Stimulated activated CD8-positive, alpha-beta memory T cell treated with anti-CD3 and anti-CD28 coated beads, Interleukin-12 subunit alpha, Interleukin-12 subunit beta, amount 100 ng/mL, for 1 hour (primary cell): ENCODE data around the gene FADS2.

ENCODE experiments used
- DNase-seq: peaks from one replicate; pipeline ENCODE4 v3.0.0-alpha.2; 2020; ENCODE audit warnings: low read depth

The FADS2 gene

DNA sequence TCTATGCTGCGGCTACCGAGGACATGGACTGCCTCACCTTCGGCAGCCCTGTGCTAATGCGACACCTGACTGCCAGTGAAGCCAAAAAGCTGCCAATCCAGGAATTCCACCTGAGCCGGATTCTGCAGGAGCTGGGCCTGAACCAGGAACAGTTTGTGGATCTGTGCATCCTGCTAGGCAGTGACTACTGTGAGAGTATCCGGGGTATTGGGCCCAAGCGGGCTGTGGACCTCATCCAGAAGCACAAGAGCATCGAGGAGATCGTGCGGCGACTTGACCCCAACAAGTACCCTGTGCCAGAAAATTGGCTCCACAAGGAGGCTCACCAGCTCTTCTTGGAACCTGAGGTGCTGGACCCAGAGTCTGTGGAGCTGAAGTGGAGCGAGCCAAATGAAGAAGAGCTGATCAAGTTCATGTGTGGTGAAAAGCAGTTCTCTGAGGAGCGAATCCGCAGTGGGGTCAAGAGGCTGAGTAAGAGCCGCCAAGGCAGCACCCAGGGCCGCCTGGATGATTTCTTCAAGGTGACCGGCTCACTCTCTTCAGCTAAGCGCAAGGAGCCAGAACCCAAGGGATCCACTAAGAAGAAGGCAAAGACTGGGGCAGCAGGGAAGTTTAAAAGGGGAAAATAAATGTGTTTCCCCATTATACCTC lies 32.1 kb upstream of the FADS2 start:
- no peak for DNase-seq

DNA sequence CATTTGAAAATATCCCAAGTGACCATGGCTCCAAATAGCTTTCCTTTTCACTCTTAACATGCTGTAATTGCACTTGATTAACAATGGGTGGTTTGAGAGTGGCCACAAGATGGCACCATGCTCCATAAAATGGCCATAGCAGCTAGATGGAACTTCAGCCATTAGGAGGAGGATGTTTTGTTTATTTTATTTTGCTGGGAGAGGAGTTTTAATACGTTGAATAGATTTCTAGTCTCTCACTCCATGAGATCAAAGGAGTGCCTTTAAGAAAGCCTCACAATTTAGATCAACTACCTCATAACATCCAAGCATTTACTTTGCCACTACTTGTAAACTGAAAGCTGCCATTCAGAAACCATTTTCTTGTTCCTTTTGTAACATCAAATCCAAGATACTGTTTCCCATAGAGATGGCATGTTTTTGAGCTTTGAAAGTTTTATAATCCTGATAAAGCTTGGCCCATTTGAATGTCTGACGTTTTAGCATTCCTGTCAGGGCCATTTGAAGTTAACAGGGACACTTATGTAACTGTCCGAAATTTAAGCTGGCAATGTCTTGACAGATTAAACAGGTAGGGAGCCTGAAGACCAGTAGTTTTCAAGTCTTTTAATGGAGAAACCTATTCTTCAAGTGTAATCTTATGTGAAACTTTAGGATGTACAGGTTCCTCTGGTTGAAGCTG lies 30.7 kb upstream of the FADS2 start:
- peak; percentile 51 for DNase-seq

DNA sequence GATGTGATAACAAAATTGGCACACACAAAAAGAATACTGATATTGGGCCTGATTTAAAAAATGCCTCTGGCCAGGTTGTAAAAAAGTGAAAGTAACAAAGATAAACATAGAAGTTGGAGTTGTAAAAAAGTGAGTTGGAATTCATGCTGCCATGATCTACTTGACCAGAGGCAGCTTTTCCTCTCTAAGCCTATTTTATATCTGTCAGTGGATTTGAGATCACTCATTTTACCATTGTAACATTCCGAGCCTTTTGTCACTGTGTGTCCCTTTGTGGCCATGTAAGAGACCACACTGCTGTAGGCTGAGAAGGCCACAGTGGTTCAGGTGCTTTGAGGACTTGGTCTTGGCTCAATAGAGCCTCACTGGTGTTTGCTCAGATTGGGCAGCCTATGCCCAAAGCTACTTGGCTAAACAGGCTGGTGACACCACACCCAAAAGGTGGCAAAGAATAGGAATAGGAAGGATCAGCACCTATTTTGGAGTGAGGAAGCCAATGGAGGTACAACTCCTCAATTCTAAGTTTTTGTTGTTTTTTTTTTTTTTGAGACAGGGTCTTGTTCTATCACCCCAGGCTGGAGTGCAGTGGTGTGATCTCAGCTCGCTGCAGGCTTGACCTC lies 28.3 kb upstream of the FADS2 start:
- no peak for DNase-seq

DNA sequence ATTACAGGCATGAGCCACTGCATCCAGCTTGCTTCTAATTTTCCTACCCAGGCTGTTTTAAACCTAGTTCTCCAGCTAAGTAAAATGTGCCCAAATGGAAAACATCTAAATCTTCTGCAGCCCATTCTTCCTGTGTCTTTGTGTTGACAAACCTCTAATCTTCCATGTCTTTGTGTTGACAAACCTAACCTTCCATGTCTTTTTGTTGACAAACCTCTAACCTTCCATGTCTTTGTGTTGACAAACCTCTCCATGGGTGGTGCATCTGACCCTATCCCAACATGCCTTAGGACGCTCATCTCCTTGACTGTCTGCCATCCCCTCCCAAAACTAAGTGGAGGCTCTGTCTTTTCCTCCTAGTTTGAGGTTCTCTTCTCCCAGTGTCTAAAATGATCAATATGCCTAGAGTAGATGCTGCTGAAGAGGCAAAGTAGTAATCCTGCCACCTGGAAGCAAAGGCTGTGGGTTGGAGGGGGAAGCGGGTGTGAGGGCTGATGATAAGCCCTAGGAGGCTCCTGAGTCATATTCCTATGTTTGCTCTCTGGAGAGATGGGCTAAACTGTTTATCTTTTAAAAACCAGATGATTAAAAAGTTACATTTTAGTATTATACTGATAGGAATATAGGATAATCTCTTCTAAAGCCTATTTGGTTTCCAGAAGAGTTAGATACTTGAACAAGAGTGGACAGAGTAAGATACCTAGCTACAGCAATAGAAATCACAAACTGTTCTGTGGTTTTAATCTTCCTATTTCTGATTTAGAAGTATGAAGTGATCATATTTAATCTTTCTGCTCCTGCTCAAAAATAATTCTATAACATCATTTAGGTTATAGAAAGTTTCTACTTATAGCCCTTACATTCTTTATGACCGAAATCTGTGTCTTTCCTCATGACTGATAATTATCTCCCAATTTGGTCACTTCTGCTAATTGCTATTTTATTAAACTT lies 27.5 kb upstream of the FADS2 start:
- DNase-seq, result no peak

DNA sequence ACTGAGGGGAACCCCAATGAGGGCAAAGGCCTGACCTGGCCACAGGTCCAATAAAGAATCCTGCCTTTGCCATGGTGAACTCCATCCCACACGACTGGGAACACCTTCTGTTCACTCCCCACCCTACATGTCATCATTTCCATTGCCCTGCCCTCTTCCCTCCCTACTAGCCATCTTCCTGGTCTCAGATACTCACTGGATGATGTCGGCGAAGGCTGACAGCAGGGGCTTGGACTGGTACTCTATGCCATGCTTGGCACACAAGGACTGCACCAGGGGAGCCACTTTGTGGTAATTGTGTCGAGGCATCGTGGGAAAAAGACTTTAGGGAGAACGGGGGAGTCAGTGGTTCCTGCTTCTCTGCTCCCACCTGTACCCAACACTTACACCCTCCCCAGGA lies 25.5 kb upstream of the FADS2 start:
- no peak for DNase-seq

DNA sequence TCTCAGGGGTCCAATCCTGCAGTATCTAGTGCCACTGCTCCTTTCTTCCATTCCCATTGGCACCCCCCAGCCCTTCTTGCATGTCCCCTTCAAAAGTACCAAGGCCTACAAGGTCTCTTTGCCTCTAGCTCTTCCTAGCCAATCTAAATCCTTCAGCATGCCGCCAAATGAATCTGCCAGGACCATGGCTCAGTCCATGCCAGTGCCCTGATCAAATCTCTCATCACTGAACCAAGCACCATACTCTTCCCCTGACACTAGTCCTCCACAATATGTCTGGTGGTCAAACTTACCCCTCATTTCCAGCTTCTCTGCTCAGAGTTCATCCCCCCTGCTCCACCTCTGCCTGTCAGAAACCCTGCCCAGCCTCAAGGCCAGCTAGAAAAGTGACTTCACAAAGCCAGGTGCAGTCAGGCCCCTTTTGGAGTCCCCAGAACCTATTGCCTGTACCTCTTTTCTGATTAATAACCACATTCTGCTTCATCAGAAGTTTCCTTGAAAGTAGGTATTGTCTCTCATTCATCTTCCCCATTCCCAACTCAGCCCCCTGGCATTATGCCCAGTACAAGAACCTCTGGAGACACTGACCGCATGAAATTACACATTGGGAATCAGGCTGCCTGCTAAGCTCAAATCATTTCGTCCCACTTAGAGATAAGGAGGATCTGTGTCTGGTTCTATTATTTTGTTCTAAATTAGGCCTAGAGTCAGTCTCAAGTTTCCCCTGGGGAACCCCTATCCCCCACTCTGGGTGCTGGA lies 24.0 kb upstream of the FADS2 start:
- no peak for DNase-seq

DNA sequence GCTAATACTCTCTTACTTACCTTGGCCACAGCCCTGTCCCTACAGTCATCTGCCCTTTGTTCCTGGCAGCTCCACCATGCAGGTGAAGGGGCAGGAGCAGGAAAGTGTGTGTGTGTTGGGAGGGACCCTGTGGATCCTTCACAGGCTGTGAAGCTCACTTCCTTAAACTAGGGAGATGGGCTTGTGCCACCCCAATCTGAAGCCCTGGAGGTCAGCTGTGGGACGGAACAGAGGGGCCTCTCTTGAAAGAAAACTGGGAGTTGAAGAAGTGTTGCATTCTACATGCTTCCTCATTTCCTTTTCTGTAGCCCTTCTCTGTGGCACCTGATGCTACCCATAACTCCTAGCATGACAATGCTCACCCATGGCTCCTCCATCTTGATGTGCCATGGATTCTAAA lies 23.0 kb upstream of the FADS2 start:
- DNase-seq, result no peak

DNA sequence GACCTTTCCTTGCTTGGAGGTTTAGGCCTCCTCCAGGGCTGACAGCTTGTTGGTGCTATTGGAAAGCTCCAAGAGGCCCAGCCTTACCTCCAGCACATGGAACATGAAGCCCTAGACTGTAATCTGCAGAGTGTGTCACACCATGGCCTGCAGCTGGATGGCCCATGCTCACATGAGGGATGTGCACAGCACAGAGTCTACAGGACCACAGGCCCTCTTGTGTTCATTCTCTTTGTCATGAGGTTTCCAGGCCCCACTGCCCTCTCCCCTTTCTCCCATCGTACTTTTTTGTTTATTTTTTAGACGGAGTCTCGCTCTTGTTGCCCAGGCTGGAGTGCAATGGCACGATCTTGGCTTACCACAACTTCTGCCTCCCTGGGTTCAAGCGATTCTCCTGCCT lies 21.3 kb upstream of the FADS2 start:
- no peak for DNase-seq

DNA sequence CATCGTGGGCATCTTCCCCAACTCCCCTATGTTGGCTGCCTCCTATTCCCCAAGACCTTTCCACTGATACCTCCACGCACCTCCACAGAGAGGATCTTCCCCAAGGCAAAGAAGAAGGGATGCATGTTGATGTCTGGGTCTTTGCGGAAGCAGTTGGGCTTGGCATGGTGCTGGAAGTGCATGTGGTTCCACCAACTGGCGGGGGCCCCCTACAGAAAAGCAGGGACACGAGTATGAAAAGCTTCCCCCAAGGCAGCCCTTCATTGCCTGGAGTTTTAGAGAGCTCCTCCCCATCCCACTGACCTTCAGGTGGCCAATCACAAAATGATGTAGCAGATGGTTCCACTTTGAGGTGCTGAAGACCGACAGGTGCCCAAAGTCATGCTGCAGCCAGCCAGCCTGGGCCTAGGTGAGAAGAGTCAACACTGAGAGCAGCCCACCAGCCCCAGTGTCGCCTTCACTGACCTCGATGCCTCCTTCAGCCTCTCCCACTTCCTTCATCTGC lies 17.4 kb upstream of the FADS2 start:
- DNase-seq, result no peak

DNA sequence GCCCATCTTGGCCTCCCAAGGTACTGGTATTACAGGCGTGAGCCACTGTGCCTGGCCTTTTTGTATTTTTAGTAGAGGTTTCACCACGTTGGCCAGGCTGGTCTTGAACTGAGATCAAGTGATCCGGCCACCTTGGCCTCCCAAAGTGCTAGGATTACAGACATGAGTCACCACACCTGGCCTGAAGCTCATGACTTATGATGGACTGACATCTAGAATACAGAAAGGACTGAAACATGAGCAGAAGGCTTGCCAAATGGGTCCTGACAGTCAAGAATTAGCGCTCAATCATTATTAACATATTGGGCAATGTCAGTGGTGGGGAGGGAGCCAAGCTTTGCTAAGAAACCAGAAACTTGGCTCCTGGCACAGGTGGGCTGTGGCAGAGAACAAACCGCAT lies 16.3 kb upstream of the FADS2 start:
- DNase-seq, result no peak

DNA sequence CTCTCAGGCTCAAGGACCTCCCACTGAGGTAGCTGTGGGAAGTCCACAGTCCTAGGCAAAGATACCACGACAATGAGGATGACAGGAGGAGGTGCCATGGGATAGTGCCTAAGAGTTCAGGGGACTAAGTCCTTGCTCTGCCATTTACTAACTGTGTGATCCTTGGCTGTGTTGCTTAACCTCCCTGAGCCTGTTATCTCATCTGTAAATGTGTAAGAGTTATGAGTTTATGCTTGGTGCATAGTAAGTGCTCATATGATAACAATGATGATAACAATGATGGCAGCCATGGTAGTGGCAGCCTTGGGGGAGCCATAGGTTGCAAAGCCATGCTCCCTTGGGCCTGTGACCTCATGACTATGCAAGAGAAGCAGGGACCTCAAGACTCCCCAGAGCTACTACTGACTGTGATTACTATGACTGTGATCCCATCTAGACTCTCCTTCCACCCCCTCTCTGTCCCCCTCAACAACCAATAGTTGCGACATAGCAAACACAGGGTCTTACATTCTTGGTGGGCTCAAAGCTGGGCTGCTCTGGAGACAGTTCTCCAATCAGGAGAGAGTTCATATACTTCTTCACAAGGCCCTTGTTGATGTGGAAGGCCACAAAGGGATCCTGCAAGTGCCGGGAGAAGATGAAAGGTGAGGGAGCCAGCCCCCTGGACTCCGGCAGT lies 15.2 kb upstream of the FADS2 start:
- DNase-seq, result no peak

DNA sequence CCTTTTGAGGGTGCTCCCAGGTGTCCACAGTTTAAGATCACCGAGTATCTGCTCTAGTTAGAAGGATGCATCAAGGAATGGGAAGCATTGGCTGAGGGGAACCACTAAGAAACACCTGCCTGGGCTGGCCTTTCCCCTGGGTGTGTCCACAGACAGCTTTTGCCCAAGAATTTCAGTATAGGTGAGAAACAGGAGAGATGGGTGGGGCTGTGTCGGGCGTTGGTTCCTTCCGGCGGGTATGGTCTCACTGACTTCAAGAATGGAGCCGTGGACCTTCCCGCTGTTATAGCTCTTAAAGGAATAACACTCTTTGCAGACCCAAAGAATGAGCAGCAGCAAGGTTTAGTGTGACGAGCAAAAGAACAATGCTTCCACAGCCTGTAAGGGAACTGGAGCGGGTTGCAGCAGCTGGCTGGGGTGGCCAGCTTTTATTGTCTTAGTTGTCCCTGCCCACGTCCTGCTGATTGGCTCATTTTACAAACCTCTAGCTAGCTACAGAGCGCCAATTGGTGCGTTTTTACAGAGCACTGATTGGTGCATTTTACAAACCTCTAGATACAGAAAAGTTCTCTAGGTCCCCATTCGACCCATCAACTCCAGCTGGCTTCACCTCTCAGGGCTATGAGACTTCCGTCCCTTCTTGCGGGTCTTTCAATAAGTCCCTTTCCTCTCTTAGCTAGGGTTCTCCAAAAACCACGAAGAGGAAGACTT lies 13.7 kb upstream of the FADS2 start:
- no peak for DNase-seq

DNA sequence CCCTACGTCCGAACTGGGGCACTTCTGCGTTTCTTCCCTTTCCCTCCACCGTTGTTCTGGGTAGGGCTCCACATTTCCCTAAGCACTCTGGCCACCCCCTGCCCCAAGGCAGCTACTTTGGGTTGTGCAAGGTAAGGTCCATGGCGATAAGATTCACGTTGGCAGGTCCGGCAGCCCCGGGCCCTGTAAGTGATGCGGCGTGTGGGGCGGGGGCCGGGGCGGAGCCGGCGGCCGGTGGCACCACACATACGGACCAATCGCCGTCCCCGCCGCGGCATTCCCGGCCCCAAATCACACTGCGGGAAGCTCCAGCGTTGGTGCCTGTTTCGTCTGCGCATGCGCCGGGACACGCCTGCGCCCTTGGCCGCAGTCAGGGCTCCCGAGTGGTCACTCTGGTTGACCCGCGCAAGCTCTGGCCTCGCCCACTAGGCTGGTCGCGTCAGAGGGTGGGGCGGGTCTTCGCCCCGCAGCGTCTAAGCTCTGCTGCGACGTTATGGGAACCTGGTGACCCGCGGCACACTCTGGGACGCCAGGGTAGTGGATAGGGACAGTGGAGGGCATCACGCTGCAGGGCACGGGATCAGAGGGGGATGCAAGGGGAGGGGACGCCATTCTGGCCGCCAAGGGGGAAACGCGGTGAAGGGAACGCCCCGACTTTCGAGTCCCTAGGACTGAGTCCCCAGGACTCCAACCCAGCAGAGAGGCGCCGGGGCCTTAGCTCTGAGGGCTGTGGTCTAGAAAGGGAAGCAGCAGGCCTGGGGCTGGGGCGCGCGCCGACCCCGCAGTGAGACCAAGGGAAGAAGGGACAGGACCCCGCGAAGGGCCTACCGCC lies 12.9 kb upstream of the FADS2 start:
- no peak for DNase-seq

DNA sequence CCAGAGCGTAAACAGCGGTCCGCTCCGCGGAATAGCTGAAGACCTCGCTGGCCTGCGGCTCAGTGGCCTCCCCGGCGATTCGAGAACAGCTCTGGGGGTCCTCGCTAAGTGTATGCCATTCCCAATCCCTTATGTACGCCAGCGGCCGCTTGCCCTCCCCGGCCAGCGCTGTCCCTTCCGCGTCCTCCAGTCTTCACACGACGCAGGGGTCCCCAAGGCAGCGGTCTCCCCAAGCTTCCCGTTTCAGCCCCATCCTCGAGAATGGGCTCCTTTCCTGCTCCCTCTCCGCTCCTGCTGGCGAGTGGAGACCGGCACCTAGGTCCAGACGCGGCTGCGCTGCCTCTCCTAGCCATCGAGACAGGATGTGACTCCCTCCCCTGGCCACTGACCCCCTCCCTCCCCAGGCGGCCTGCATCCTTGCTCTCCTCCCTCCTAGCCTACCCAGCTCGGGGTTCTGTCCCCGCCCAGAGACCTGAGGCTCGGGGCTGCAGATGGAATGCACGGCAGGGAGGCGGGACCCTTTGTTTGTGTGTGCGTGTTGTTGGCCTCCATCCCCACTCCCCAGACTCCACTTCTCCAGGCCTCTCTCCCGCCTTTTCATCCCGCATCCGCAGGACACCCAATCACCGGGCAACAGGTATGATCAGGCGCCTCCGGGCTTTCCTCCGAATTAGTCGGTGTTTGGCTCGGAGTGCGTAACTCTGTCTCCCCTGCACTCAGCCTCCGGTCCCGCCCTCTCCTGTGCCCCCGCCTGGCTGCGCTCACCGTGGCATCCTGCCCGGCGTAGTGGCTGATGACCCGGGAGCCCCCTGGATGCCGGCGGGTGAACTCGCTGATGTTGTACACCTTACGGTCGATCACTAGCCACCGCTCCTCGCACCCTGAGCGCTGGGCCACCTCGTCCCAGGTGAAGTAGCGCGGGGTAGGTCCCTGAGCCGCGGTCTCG lies 12.0 kb upstream of the FADS2 start:
- DNase-seq, result no peak

DNA sequence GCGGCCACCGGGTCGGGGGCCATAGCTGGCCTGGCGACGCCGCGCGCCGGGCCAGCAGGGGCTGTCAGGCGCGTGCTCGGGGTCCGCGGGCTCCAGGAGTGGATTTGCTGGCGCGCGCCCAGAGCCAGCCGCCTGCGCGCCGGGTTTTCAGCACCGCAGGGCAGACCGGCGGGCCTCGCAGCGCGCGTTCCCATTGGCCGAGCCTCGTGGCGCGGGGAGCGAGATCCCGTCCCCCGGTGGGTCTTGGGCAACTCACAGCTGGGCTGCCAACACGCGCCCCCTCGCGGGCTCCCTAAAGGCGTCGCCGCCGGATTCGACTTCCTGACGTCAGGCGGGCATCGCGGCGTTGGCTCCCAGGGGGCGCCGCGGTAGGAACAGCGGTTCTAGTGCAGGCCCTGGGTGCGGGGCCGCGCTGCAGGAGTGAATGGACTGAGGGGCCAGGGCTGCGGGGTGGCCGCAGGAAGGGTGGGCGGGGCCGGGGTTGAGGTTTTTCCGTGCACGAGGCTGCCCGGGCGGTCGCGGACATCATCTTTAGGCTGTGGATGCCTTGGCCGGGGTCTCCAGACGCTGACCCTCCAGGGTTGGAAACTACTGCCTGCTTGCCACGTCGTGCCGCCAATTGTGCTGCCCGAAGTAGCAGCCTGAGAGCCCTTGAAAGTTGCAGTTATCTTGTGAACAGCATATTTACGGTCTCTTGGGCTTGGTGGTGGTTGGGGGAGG lies 11.2 kb upstream of the FADS2 start, which contains the start of gene FADS1:
TSS of gene FADS1 (minus strand) at position 268 of the 720 bp plus-strand sequence. CDS start at position 194, 74 bp downstream.
- DNase-seq, result peak; percentile 35

DNA sequence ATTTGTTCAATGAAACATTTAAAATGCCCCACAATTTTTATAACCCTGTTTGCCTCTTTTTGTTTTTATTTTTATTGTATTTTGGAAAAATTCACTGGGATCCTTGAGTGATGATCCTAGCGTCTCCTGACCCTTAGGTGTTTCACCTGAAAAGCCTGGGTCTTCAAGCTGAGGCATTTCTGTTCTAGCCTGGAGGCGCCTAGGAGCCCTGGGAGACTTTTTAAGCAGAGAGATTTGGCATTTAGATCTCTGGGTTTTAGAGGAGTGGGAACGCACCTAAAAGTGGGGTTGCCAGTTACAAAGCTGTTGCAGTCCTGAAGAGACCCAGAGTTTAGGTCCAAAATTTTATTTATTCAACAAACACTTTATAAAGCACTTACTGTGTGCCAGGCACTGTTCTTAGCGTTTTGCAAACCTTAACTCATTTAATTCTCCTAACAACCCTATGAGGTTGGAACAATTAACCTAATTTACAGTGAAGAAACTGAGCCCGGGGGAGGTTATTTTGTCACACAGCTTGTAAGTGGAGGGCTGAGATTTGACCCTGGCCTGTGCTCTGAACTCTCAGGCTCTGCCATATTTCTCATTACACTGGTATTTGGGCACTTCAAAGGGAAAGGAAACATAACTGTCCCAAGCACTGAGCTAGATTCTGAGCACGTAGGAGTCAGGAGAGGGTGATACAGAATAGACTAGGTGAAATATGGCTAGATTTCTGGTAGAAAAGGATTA lies 10.5 kb upstream of the FADS2 start:
- no peak for DNase-seq

DNA sequence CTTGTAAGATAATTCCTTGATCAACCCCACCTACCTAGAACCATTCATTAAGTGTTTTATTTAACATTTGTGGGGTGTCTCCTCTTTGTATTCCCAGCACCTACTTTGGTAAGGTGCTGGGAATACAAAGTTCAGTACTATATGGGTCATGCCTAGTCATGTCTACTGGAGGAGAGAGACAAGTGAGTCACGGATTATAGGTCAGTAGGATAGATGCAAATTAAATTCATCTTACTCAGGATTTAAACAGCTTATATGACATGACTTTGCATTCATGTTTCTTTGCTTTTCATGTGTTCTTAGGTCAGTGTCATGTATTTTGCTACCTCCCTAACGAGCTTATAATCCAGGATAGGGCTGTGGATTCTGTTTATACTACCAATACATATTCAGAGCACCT lies 7.9 kb upstream of the FADS2 start:
- no peak for DNase-seq
